GM23338 (cell line): ENCODE measurements around the gene BAK1. TPM values are rescaled to one million over a fixed set of nuclear protein-coding genes. Genes with fewer than 3 reads are reported as not detected.
A peak's percentile ranks its signal among the peaks of the same experiment; 100 is the strongest.

Experiments
- ATAC-seq: fragments of 200-7000 bp; cut with Tn5 transposase; 3 replicates; pipeline ENCODE4 v1.9.1; 2020
- DNase-seq: peaks from one replicate; pipeline ENCODE4 v3.0.0-alpha.2; 2015; ENCODE audit warnings: low spot score
- H2AFZ ChIP-seq: fragments of 200-600 bp; sonication (generic); 2 replicates; pipeline ENCODE4 v1.8.0; 2016; ENCODE audit warnings: antibody characterized with exemption, mild to moderate bottlenecking, moderate library complexity
- H3F3A ChIP-seq: fragments of 200-600 bp; sonication (generic); replicated peaks from 2 replicates; pipeline ENCODE4 v1.8.0; 2017; ENCODE audit warnings: antibody characterized with exemption, mixed run types, low read depth
- H3K27ac ChIP-seq: fragments of 200-600 bp; sonication (generic); 2 replicates; pipeline ENCODE4 v1.6.1; 2016; ENCODE audit warnings: low read depth
- H3K27me3 ChIP-seq: fragments of 200-600 bp; sonication (generic); 2 replicates; pipeline ENCODE4 v1.8.0; 2016; ENCODE audit warnings: mild to moderate bottlenecking, mixed run types, moderate library complexity; ENCODE audit not compliant: insufficient read depth
- H3K36me3 ChIP-seq: fragments of 200-600 bp; sonication (generic); 2 replicates; pipeline ENCODE4 v1.8.0; 2016; ENCODE audit warnings: mild to moderate bottlenecking; ENCODE audit not compliant: insufficient read depth
- H3K4me1 ChIP-seq: fragments of 200-600 bp; sonication (generic); 2 replicates; pipeline ENCODE4 v1.8.0; 2016; ENCODE audit warnings: mild to moderate bottlenecking, moderate library complexity; ENCODE audit not compliant: insufficient read depth
- H3K4me2 ChIP-seq: fragments of 200-600 bp; sonication (generic); 2 replicates; pipeline ENCODE4 v1.7.1; 2017; ENCODE audit warnings: mixed run types
- H3K4me3 ChIP-seq: fragments of 200-600 bp; sonication (generic); 2 replicates; pipeline ENCODE4 v1.6.1; 2016; ENCODE audit warnings: mixed run types
- H3K79me2 ChIP-seq: fragments of 200-600 bp; sonication (generic); replicated peaks from 2 replicates; pipeline ENCODE4 v1.8.0; 2017; ENCODE audit warnings: mild to moderate bottlenecking; ENCODE audit not compliant: insufficient read depth
- H3K9me2 ChIP-seq: fragments of 200-600 bp; sonication (generic); 2 replicates; pipeline ENCODE4 v1.8.0; 2017; ENCODE audit not compliant: insufficient read depth
- H4K20me1 ChIP-seq: fragments of 200-600 bp; sonication (generic); replicated peaks from 2 replicates; pipeline ENCODE4 v1.8.0; 2017; ENCODE audit warnings: mild to moderate bottlenecking; ENCODE audit not compliant: insufficient read depth
- H3K27ac Mint-ChIP-seq: 2 replicates; pipeline ENCODE4 v1.8.0; 2020; ENCODE audit warnings: inconsistent platforms, mild to moderate bottlenecking, moderate library complexity, mixed read lengths
- H3K27me3 Mint-ChIP-seq: 3 replicates; pipeline ENCODE4 v1.8.0; 2022; ENCODE audit warnings: low read depth, mild to moderate bottlenecking, moderate library complexity, mixed read lengths, inconsistent platforms; ENCODE audit not compliant: insufficient read depth, poor library complexity
- H3K36me3 Mint-ChIP-seq: 3 replicates; pipeline ENCODE4 v1.8.0; 2021; ENCODE audit warnings: low read depth, mild to moderate bottlenecking, inconsistent platforms, moderate library complexity, mixed read lengths
- H3K4me1 Mint-ChIP-seq: 3 replicates; pipeline ENCODE4 v1.8.0; 2020; ENCODE audit warnings: mild to moderate bottlenecking, inconsistent platforms, mixed read lengths
- H3K4me3 Mint-ChIP-seq: 3 replicates; pipeline ENCODE4 v1.8.0; 2021; ENCODE audit warnings: moderate library complexity, mild to moderate bottlenecking, inconsistent platforms, mixed read lengths
- H3K9me3 Mint-ChIP-seq: 3 replicates; pipeline ENCODE4 v1.8.0; 2020; ENCODE audit warnings: moderate library complexity, mild to moderate bottlenecking, inconsistent platforms, mixed read lengths
- CTCF ChIP-seq, 2 experiments: fragments of 200-600 bp in 1 of 2; sonication (generic) in 1 of 2; conservative IDR thresholded peaks; 2 replicates each; pipeline versions ENCODE4 v1.5.1 to v1.6.1; 2016 to 2017; ENCODE audit warnings: antibody characterized with exemption in 2 of 2, low read depth in 2 of 2, mild to moderate bottlenecking in 2 of 2, moderate library complexity in 1 of 2
- ETS1 ChIP-seq: IDR thresholded peaks from 2 replicates; pipeline ENCODE4 v1.6.1; 2016; ENCODE audit warnings: antibody characterized with exemption
- EZH2 ChIP-seq: fragments of 200-600 bp; sonication (generic); IDR thresholded peaks from one replicate; pipeline ENCODE4 v1.8.0; 2017; ENCODE audit warnings: antibody characterized with exemption, mild to moderate bottlenecking, low read depth; ENCODE audit not compliant: unreplicated experiment
- EZH2phosphoT487 ChIP-seq: fragments of 200-600 bp; sonication (generic); IDR thresholded peaks from one replicate; pipeline ENCODE4 v1.8.1; 2018; ENCODE audit warnings: antibody characterized with exemption; ENCODE audit not compliant: unreplicated experiment
- JUNB ChIP-seq: IDR thresholded peaks from one replicate; pipeline ENCODE4 v1.6.1; 2016; ENCODE audit warnings: antibody characterized with exemption; ENCODE audit not compliant: unreplicated experiment
- NANOG ChIP-seq: IDR thresholded peaks from 2 replicates; pipeline ENCODE4 v1.6.1; 2016; ENCODE audit warnings: antibody characterized with exemption, borderline replicate concordance
- POLR2AphosphoS5 ChIP-seq: IDR thresholded peaks from 2 replicates; pipeline ENCODE4 v1.6.1; 2016; ENCODE audit warnings: antibody characterized with exemption, low read depth
- REST ChIP-seq: IDR thresholded peaks from one replicate; pipeline ENCODE4 v1.6.1; 2018; ENCODE audit warnings: antibody characterized with exemption; ENCODE audit not compliant: unreplicated experiment
- STAT1 ChIP-seq: IDR thresholded peaks from one replicate; pipeline ENCODE4 v1.6.1; 2016; ENCODE audit warnings: antibody characterized with exemption; ENCODE audit not compliant: unreplicated experiment
- ZNF114 ChIP-seq: fragments of 250-450 bp; sonication (Bioruptor Pico); IDR thresholded peaks from 2 replicates; pipeline ENCODE4 v1.5.0; 2020; ENCODE audit warnings: mild to moderate bottlenecking, moderate library complexity
- ZNF331 ChIP-seq: fragments of 250-450 bp; sonication (Bioruptor Pico); IDR thresholded peaks from 2 replicates; pipeline ENCODE4 v1.5.0; 2020; ENCODE audit warnings: low read depth, mild to moderate bottlenecking, moderate library complexity
- ZNF462 ChIP-seq: fragments of 250-450 bp; sonication (Bioruptor Pico); IDR thresholded peaks from 2 replicates; pipeline ENCODE4 v1.5.0; 2020; ENCODE audit warnings: mild to moderate bottlenecking, moderate library complexity
- long read RNA-seq: library from polyadenylated mRNA; unstranded; transcript quantifications from one replicate; pipeline ENCODE4 v2.0.0, GENCODE V29; 2020; ENCODE audit not compliant: unreplicated experiment
- polyA plus RNA-seq: library from polyadenylated mRNA; unstranded; fragments of >200 nt; fragmentation: Nextera tagmentation; extraction: Ambion mirVana; gene quantifications from 2 replicates; pipeline ENCODE4 v1.2.1, GENCODE V29; 2016
- total RNA-seq: library from RNA; depleted of rRNA; stranded (reverse); fragments of >200 nt; shearing (Covaris generic); gene quantifications from 2 replicates; pipeline ENCODE4 v1.2.3, GENCODE V29; 2014; rRNA removed

Gene BAK1
- total RNA-seq: 45.0 and 50.7 TPM in 2 replicates
- 21.9 and 22.2 TPM in 2 replicates for polyA plus RNA-seq
- long read RNA-seq, transcript BAK1-202 (6 exons, 2,136 nt): major isoform, 28 of 35 reads
- long read RNA-seq, partial matches to known transcripts: 2 of 35 reads
- long read RNA-seq, other reads (novel, unspliced or antisense): 5 of 35 reads

- Mint-ChIP-seq H3K4me1 (peaks cover 13% of the 10 kb centered on the region), H3K4me3 (peak within 1 kb of the TSS; percentile 85), H3K36me3 (peaks cover 16% of the 10 kb centered on the region), H3K27me3 (peaks cover 9% of the 10 kb centered on the region), H3K27ac (peak within 1 kb of the TSS; percentile 44; the same call in 1 of the 2 replicates), H3K9me3 (no peaks in the 10 kb centered on the region; the same call in 2 of the 3 replicates)
- ATAC-seq (peak; percentile 95), DNase-seq (peak; percentile 94)
- Histone ChIP-seq H2AFZ (peak within 1 kb of the TSS; percentile 84), H3K4me3 (peak within 1 kb of the TSS; percentile 98), H3K27me3 (no peaks in the 10 kb centered on the region), H3K79me2 (peaks cover 16% of the 10 kb centered on the region), H3K9me2 (no peaks in the 10 kb centered on the region), H3F3A (no peaks in the 10 kb centered on the region), H3K4me2 (peak within 1 kb of the TSS; percentile 98), H3K36me3 (no peaks in the 10 kb centered on the region), H3K4me1 (peaks cover 5% of the 10 kb centered on the region; the same call in 1 of the 2 replicates), H3K27ac (peak within 1 kb of the TSS; percentile 78; the same call in 1 of the 2 replicates), H4K20me1 (no peaks in the 10 kb centered on the region)
- TF ChIP-seq EZH2 (no peak), ZNF114 (no peak), ZNF331 (CRISPR knock-in tag) (no peak), ZNF462 (CRISPR knock-in tag) (no peak), REST (no peak), CTCF (conservative IDR thresholded peaks at IDR 0.05; ENCODE audit: low read depth in 2 of 2) (peak; percentile 24 to 60; a peak in 3 of 4 replicates), NANOG (no peak), ETS1 (peak; percentile 53; the same call in 1 of the 2 replicates), STAT1 (no peak), EZH2phosphoT487 (no peak), JUNB (no peak), POLR2AphosphoS5 (peak; percentile 79)
Measured at GRCh38 chr6:33579828-33580714, at the start of gene BAK1. TSS of gene BAK1 (minus strand) at chr6:33580276. CDS start at chr6:33577604, 2,672 bp downstream.
